Stomach (tissue), 4 donors: ENCODE results near the gene SLC28A1.

Experiments
- EP300 ChIP-seq: sonication (generic); formaldehyde crosslinking; IDR thresholded peaks from one replicate; pipeline ENCODE4 v1.6.1; 2017; ENCODE audit warnings: antibody characterized with exemption
- TF ChIP-seq, protein P1 (sequence below), 7 experiments: fragments of 450-650 bp in 4 of 7; fragments of 200-600 bp in 3 of 7; sonication (generic) in 3 of 7; IDR thresholded peaks; one replicate each; pipeline ENCODE4 v1.5.1; 2016 to 2019; ENCODE audit warnings: antibody characterized with exemption in 7 of 7, control low read depth in 2 of 7, mild to moderate bottlenecking in 1 of 7

DNA sequence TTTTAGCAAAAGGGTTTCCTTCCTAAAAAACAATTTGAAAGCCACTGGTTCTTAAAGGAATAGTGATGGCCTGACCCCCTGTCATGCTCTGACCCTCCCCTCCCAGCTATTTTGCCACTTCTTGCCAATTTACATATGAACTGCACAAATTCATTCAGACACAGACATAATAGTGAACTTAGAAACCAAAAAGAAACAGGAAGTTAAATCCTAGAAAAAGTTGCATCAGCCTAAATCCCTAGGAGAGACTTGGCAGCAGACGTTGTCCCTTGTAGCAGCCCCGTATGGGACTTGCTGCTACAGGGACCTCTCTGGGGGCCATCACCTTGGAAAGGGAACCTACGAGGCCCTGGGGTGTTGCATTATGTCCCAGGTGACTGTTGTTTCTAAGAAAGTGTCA is 82.9 kb downstream of the SLC28A1 start:
- TF ChIP-seq, protein P1, sequence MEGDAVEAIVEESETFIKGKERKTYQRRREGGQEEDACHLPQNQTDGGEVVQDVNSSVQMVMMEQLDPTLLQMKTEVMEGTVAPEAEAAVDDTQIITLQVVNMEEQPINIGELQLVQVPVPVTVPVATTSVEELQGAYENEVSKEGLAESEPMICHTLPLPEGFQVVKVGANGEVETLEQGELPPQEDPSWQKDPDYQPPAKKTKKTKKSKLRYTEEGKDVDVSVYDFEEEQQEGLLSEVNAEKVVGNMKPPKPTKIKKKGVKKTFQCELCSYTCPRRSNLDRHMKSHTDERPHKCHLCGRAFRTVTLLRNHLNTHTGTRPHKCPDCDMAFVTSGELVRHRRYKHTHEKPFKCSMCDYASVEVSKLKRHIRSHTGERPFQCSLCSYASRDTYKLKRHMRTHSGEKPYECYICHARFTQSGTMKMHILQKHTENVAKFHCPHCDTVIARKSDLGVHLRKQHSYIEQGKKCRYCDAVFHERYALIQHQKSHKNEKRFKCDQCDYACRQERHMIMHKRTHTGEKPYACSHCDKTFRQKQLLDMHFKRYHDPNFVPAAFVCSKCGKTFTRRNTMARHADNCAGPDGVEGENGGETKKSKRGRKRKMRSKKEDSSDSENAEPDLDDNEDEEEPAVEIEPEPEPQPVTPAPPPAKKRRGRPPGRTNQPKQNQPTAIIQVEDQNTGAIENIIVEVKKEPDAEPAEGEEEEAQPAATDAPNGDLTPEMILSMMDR (IDR thresholded peaks at IDR 0.05): no peak
- no peak for TF ChIP-seq EP300
